NB4 (cell line): ENCODE data around the gene MAGI2.

Experiments used
- MAX ChIP-seq: IDR thresholded peaks from 2 replicates; pipeline ENCODE4 v1.6.1; 2011; ENCODE audit warnings: low read depth, low read length
- MYC ChIP-seq: IDR thresholded peaks from 2 replicates; pipeline ENCODE4 v1.6.1; 2011; ENCODE audit warnings: low read depth, low read length
- POLR2A ChIP-seq: IDR thresholded peaks from 2 replicates; pipeline ENCODE4 v1.6.1; 2011; ENCODE audit warnings: mild to moderate bottlenecking; ENCODE audit not compliant: insufficient read length; ENCODE audit errors: extremely low read depth
- TF ChIP-seq, protein P1 (sequence below): IDR thresholded peaks from one replicate; pipeline ENCODE4 v1.5.1; 2012; ENCODE audit warnings: low read depth, low read length

DNA sequence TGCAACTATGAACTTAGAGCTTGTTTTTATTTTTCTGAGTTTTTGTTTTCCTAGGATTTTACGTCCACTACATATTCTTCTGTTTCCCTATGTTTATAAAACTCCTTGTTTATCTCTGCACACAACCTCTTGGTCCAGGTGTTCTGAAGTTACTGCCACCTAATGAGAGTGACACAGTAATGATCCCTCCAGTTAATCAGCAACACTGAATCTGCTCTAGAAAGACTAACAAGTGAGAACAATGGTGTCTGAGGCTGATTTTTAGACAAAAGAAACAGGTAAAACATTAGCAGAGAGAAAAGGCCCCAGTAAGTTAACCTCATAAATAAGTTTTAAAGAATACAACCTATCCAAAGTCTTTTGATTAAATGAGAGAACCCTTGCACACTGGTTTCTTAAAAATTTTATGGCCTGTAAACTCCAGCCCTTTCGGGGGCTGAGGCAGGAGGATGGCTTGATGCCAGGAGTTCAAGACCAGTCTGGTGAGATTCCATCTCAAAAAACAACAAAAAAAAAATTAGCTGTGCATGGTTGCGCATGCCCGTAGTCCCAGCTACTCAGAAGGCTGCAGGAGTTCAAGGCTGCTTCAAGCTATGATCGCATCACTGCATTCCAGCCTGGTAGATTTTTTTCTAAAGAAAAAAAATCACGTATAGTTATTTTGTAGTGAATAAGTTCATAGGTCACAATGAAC is 397.6 kb downstream of the MAGI2 start:
- TF ChIP-seq, protein P1, sequence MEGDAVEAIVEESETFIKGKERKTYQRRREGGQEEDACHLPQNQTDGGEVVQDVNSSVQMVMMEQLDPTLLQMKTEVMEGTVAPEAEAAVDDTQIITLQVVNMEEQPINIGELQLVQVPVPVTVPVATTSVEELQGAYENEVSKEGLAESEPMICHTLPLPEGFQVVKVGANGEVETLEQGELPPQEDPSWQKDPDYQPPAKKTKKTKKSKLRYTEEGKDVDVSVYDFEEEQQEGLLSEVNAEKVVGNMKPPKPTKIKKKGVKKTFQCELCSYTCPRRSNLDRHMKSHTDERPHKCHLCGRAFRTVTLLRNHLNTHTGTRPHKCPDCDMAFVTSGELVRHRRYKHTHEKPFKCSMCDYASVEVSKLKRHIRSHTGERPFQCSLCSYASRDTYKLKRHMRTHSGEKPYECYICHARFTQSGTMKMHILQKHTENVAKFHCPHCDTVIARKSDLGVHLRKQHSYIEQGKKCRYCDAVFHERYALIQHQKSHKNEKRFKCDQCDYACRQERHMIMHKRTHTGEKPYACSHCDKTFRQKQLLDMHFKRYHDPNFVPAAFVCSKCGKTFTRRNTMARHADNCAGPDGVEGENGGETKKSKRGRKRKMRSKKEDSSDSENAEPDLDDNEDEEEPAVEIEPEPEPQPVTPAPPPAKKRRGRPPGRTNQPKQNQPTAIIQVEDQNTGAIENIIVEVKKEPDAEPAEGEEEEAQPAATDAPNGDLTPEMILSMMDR, result no peak
- TF ChIP-seq POLR2A (no peak), MAX (no peak), MYC (no peak)
